IMR-90 (cell line): ENCODE results near the gene CCDC88C. TPM values are rescaled to one million over a fixed set of nuclear protein-coding genes. Genes with fewer than 3 reads are reported as not detected.
A peak's percentile ranks its signal among the peaks of the same experiment; 100 is the strongest.

Source experiments
- ATAC-seq: fragments of 200-7000 bp; cut with Tn5 transposase; 2 replicates; pipeline ENCODE4 v1.9.1; 2020; ENCODE audit warnings: low read depth, mild to moderate bottlenecking, moderate library complexity
- BruUV-seq: library from RNA; stranded (reverse); fragments of 400-500 nt; replicated peaks from 2 replicates; lab custom pipeline; 2021; lab: Mats Ljungman, UMichigan
- CTCF ChIA-PET: fragments of 300-600 bp; formaldehyde crosslinking; extraction: SDS; loops from one replicate; lab custom pipeline; 2021; ENCODE audit warnings: antibody characterized with exemption; lab: Yijun Ruan, JAX
- POLR2A ChIA-PET: fragments of 300-600 bp; sonication (Branson Sonifier 250); formaldehyde crosslinking; loops from one replicate; lab custom pipeline; 2022; ENCODE audit warnings: antibody characterized with exemption; ENCODE audit not compliant: unreplicated experiment; lab: Charles Lee
- DNase-seq: peaks from one replicate; pipeline ENCODE4 v3.0.0; 2013
- H2AFZ ChIP-seq: replicated peaks from 2 replicates; pipeline ENCODE3; 2013; ENCODE audit warnings: low read length, mild to moderate bottlenecking; ENCODE audit not compliant: poor library complexity
- H2AK5ac ChIP-seq: 2 replicates; pipeline ENCODE4 v1.6.1; 2013; ENCODE audit warnings: low read depth, low read length, inconsistent platforms
- H2AK9ac ChIP-seq: replicated peaks from 2 replicates; pipeline ENCODE3; 2013; ENCODE audit warnings: mild to moderate bottlenecking, low read depth, low read length, moderate library complexity; ENCODE audit not compliant: poor library complexity
- H2BK120ac ChIP-seq: 2 replicates; pipeline ENCODE4 v1.6.1; 2013; ENCODE audit warnings: low read depth, low read length, inconsistent platforms
- H2BK15ac ChIP-seq: 3 replicates; pipeline ENCODE4 v1.6.1; 2013; ENCODE audit warnings: low read depth, low read length, inconsistent platforms
- H2BK20ac ChIP-seq: 2 replicates; pipeline ENCODE4 v1.6.1; 2013; ENCODE audit warnings: low read depth, mild to moderate bottlenecking, inconsistent platforms, low read length, moderate library complexity
- H2BK5ac ChIP-seq: 2 replicates; pipeline ENCODE4 v1.6.1; 2013; ENCODE audit warnings: mild to moderate bottlenecking, low read depth, low read length, inconsistent platforms; ENCODE audit not compliant: poor library complexity, severe bottlenecking
- H3K14ac ChIP-seq: replicated peaks from 2 replicates; pipeline ENCODE4 v1.6.1; 2013; ENCODE audit warnings: low read depth, low read length, inconsistent platforms
- H3K18ac ChIP-seq: 2 replicates; pipeline ENCODE4 v1.6.1; 2013; ENCODE audit warnings: low read depth, low read length, control low read depth
- H3K23ac ChIP-seq: 2 replicates; pipeline ENCODE4 v1.6.1; 2013; ENCODE audit warnings: low read depth, low read length, inconsistent platforms
- H3K27ac ChIP-seq: 2 replicates; pipeline ENCODE4 v1.5.1; 2013; ENCODE audit warnings: mild to moderate bottlenecking, control low read depth, low read length; ENCODE audit not compliant: insufficient read depth
- H3K27me3 ChIP-seq: 2 replicates; pipeline ENCODE4 v1.6.1; 2013; ENCODE audit warnings: low read length; ENCODE audit not compliant: control insufficient read depth, insufficient read depth
- H3K36me3 ChIP-seq: 2 replicates; pipeline ENCODE4 v1.6.1; 2013; ENCODE audit warnings: low read length, mixed read lengths; ENCODE audit not compliant: control insufficient read depth, insufficient read depth
- H3K4ac ChIP-seq: 2 replicates; pipeline ENCODE4 v1.6.1; 2013; ENCODE audit warnings: low read depth, low read length, inconsistent platforms
- H3K4me1 ChIP-seq: 2 replicates; pipeline ENCODE4 v1.6.1; 2013; ENCODE audit warnings: low read length, mixed read lengths; ENCODE audit not compliant: control insufficient read depth, insufficient read depth
- H3K4me2 ChIP-seq: 2 replicates; pipeline ENCODE4 v1.6.1; 2013; ENCODE audit warnings: low read depth, mild to moderate bottlenecking, control low read depth, low read length, moderate library complexity
- H3K4me3 ChIP-seq: 2 replicates; pipeline ENCODE4 v1.5.1; 2013; ENCODE audit warnings: low read depth, mild to moderate bottlenecking, control low read depth, low read length, moderate library complexity; ENCODE audit not compliant: insufficient read depth
- H3K56ac ChIP-seq: 2 replicates; pipeline ENCODE4 v1.6.1; 2013; ENCODE audit warnings: low read length, inconsistent platforms; ENCODE audit not compliant: insufficient read depth; ENCODE audit errors: extremely low read depth
- H3K79me1 ChIP-seq, 2 experiments: 2 replicates each; pipeline ENCODE4 v1.6.1; 2013; ENCODE audit warnings: low read length in 2 of 2, inconsistent platforms in 1 of 2, low read depth in 1 of 2
- H3K9ac ChIP-seq: 2 replicates; pipeline ENCODE4 v1.6.1; 2013; ENCODE audit warnings: low read depth, low read length, control low read depth
- H3K9me1 ChIP-seq: 2 replicates; pipeline ENCODE4 v1.6.1; 2013; ENCODE audit warnings: low read length, inconsistent platforms; ENCODE audit not compliant: insufficient read depth
- H3K9me3 ChIP-seq: 2 replicates; pipeline ENCODE4 v1.6.1; 2013; ENCODE audit warnings: low read length; ENCODE audit not compliant: control insufficient read depth, insufficient read depth
- H4K20me1 ChIP-seq: 2 replicates; pipeline ENCODE4 v1.6.1; 2013; ENCODE audit warnings: low read length, inconsistent platforms; ENCODE audit not compliant: insufficient read depth
- H4K5ac ChIP-seq: 2 replicates; pipeline ENCODE4 v1.6.1; 2013; ENCODE audit warnings: mild to moderate bottlenecking, low read depth, low read length, control low read depth
- H4K8ac ChIP-seq, 2 experiments: 2 replicates each; pipeline ENCODE4 v1.6.1; 2013; ENCODE audit warnings: low read depth in 2 of 2, low read length in 2 of 2, control low read depth in 1 of 2, inconsistent platforms in 1 of 2
- H4K91ac ChIP-seq: 2 replicates; pipeline ENCODE4 v1.6.1; 2013; ENCODE audit warnings: low read depth, low read length, inconsistent platforms; ENCODE audit not compliant: insufficient read depth
- CEBPB ChIP-seq: IDR thresholded peaks from 2 replicates; pipeline ENCODE4 v1.6.1; 2012; ENCODE audit warnings: low read depth, low read length, improper control_type of control experiment
- ELK1 ChIP-seq: fragments of 150-350 bp; IDR thresholded peaks from 2 replicates; pipeline ENCODE4 v1.6.1; 2016; ENCODE audit warnings: low read depth, mild to moderate bottlenecking, low read length, moderate library complexity, borderline replicate concordance
- FOS ChIP-seq: fragments of 150-350 bp; IDR thresholded peaks from 2 replicates; pipeline ENCODE4 v1.6.1; 2016; ENCODE audit warnings: low read depth, low read length
- MAFK ChIP-seq: IDR thresholded peaks from 2 replicates; pipeline ENCODE4 v1.6.1; 2012; ENCODE audit warnings: low read depth, low read length, improper control_type of control experiment
- MAZ ChIP-seq: IDR thresholded peaks from 2 replicates; pipeline ENCODE4 v1.6.1; 2012; ENCODE audit warnings: low read depth, mild to moderate bottlenecking, low read length, improper control_type of control experiment, moderate library complexity, borderline replicate concordance
- MXI1 ChIP-seq: IDR thresholded peaks from 2 replicates; pipeline ENCODE4 v1.6.1; 2012; ENCODE audit warnings: low read depth, mild to moderate bottlenecking, low read length, moderate library complexity, borderline replicate concordance
- NFE2L2 ChIP-seq: fragments of 150-350 bp; IDR thresholded peaks from 2 replicates; pipeline ENCODE4 v1.6.1; 2016; ENCODE audit warnings: low read depth, mild to moderate bottlenecking, low read length
- POLR2A ChIP-seq: IDR thresholded peaks from 2 replicates; pipeline ENCODE4 v1.6.1; 2012; ENCODE audit warnings: mild to moderate bottlenecking, low read depth, low read length
- RCOR1 ChIP-seq: IDR thresholded peaks from 2 replicates; pipeline ENCODE4 v1.6.1; 2012; ENCODE audit warnings: mild to moderate bottlenecking, low read length, improper control_type of control experiment; ENCODE audit not compliant: insufficient replicate concordance
- SMC3 ChIP-seq: fragments of 150-350 bp; IDR thresholded peaks from 2 replicates; pipeline ENCODE4 v1.6.1; 2016; ENCODE audit warnings: low read depth, mild to moderate bottlenecking, antibody characterized with exemption, low read length, moderate library complexity
- USF2 ChIP-seq: fragments of 150-350 bp; IDR thresholded peaks from 2 replicates; pipeline ENCODE4 v1.6.1; 2017; ENCODE audit warnings: mild to moderate bottlenecking, antibody characterized with exemption, low read length, low read depth
- WGBS, 2 experiments: methylation state at CpG; one replicate each; pipeline versions ENCODE4 v1.1.5 to v1.1.7; 2013; ENCODE audit warnings: missing lambda C conversion rate in 2 of 2; ENCODE audit not compliant: insufficient read length in 1 of 2; ENCODE audit errors: extremely low coverage in 2 of 2; 5-methylcytosine and 5-hydroxymethylcytosine counted together
- dilution Hi-C: fragments of 300-500 bp; cut with HindIII; formaldehyde crosslinking; loops from one replicate; pipeline ENCODE4 v1.14.3; 2018; ENCODE audit warnings: low sequenced_read_pairs; ENCODE audit not compliant: unreplicated experiment
- in situ Hi-C: fragments of 300-500 bp; cut with MboI; formaldehyde crosslinking; loops from 3 replicates; pipeline ENCODE4 v1.14.3; 2019; ENCODE audit warnings: low sequenced_read_pairs, inconsistent platforms, mixed read lengths
- intact Hi-C: fragments of 100-400 bp; cut with micrococcal nuclease; formaldehyde crosslinking; loops from 2 replicates; pipeline ENCODE4 v1.10.0; 2022
- polyA plus RNA-seq, 3 experiments: library from polyadenylated mRNA; depleted of rRNA; stranded (reverse); fragments of >200 nt; gene quantifications; 2 replicates each; pipeline ENCODE4 v1.2.3, GENCODE V29; 2012; ENCODE audit warnings: low replicate concordance in 1 of 3
- total RNA-seq: library from RNA; depleted of rRNA; stranded (reverse); fragments of >200 nt; gene quantifications from 2 replicates; pipeline ENCODE4 v1.2.3, GENCODE V29; 2012

The CCDC88C gene
- total and polyA plus RNA-seq, 2 of the 4 experiments (the other 2 are of a cell fraction), result 0.17 to 0.18 TPM

GRCh38 chr14:91400696-91401095 lies 16.9 kb downstream of the CCDC88C start:
- no peak; the same call in 1 of the 2 replicates for ATAC-seq
- Histone ChIP-seq H2AFZ (no peak overlapping the region), H2BK120ac (no peak overlapping the region), H3K4me1 (no peaks in the 10 kb centered on the region), H2AK9ac (no peak overlapping the region), H3K56ac (no peak overlapping the region), H3K27me3 (peaks cover 11% of the 10 kb centered on the region; the same call in 1 of the 2 replicates), H2BK5ac (no peak overlapping the region), H3K18ac (no peak overlapping the region), H2BK20ac (no peak overlapping the region), H3K4ac (no peak overlapping the region), H3K4me3 (no peak overlapping the region), H3K36me3 (no peaks in the 10 kb centered on the region), H4K5ac (no peak overlapping the region), H3K4me2 (no peak overlapping the region), H4K91ac (no peak overlapping the region), H3K14ac (no peak overlapping the region), H4K20me1 (no peaks in the 10 kb centered on the region), H3K9me1 (no peaks in the 10 kb centered on the region), H3K23ac (no peak overlapping the region), H3K79me1 (no peaks in the 10 kb centered on the region), H4K8ac (no peak overlapping the region), H2BK15ac (no peak overlapping the region), H3K9ac (no peak overlapping the region), H3K9me3 (no peaks in the 10 kb centered on the region), H3K27ac (no peak overlapping the region), H2AK5ac (no peak overlapping the region)
- in situ Hi-C loops (no loop called here), dilution Hi-C loops (no loop called here), intact Hi-C loops (no loop called here)
- ChIA-PET POLR2A (no interaction called here), CTCF (no interaction called here)
- TF ChIP-seq FOS (no peak), RCOR1 (no peak), MAZ (no peak), MXI1 (no peak), USF2 (no peak), ELK1 (no peak), NFE2L2 (no peak), POLR2A (no peak), MAFK (no peak), SMC3 (no peak), CEBPB (no peak)
- DNase-seq, result peak; percentile 8
- BruUV-seq, result no TSS peak
- WGBS, 2 experiments, result no CpG with 5 or more reads among the region's 1 CpG
